GM19395 (cell line): ENCODE results near the gene SCAF4.
"Not testable (repeated sequence)": the region's sequence is repeated elsewhere in the genome, so short reads cannot be mapped to it uniquely, and the experiment has no call there.

Experiments used
- ATAC-seq: cut with Tn5 transposase; IDR thresholded peaks from one replicate; pipeline ENCODE4 v1.9.1; 2021; ENCODE audit warnings: mild to moderate bottlenecking, moderate library complexity; ENCODE audit not compliant: unreplicated experiment

Gene SCAF4

GRCh38 chr21:31673321-31673912 lies 58.5 kb downstream of the SCAF4 start:
- ATAC-seq: no peak

GRCh38 chr21:31671931-31672330 lies 60.0 kb downstream of the SCAF4 start:
- ATAC-seq: no peak

GRCh38 chr21:31671146-31671716 lies 60.7 kb downstream of the SCAF4 start:
- no peak for ATAC-seq

GRCh38 chr21:31670070-31670469 lies 61.8 kb downstream of the SCAF4 start:
- ATAC-seq: no peak

- ATAC-seq: no peak
Observed at GRCh38 chr21:31668651-31669491, 63.0 kb downstream of the SCAF4 start.

GRCh38 chr21:31667639-31668038 lies 64.3 kb downstream of the SCAF4 start:
- no peak for ATAC-seq

GRCh38 chr21:31667132-31667531 lies 64.8 kb downstream of the SCAF4 start:
- no peak for ATAC-seq

- ATAC-seq: no peak
Observed at GRCh38 chr21:31666445-31667010, 65.4 kb downstream of the SCAF4 start.

- ATAC-seq: not testable (repeated sequence)
Observed at GRCh38 chr21:31665869-31666268, 66.0 kb downstream of the SCAF4 start.

GRCh38 chr21:31665397-31665796 lies 66.5 kb downstream of the SCAF4 start:
- ATAC-seq: no peak

GRCh38 chr21:31663584-31664249 lies 68.2 kb downstream of the SCAF4 start:
- ATAC-seq: no peak

- no peak for ATAC-seq
Observed at GRCh38 chr21:31660591-31660990, 71.3 kb downstream of the SCAF4 start.

GRCh38 chr21:31660259-31660565 lies 71.7 kb downstream of the SCAF4 start:
- peak; percentile 48 for ATAC-seq

- peak; percentile 95 for ATAC-seq
Observed at GRCh38 chr21:31659536-31660258, 72.2 kb downstream of the SCAF4 start, which contains the start of gene SOD1. SOD1 (plus strand) TSS chr21:31659693; CDS start chr21:31659770, 77 bp downstream.

GRCh38 chr21:31659286-31659535 lies 72.7 kb downstream of the SCAF4 start:
- peak; percentile 35 for ATAC-seq

GRCh38 chr21:31658053-31658452 lies 73.9 kb downstream of the SCAF4 start:
- ATAC-seq: no peak

- no peak for ATAC-seq
Observed at GRCh38 chr21:31656199-31657095, 75.5 kb downstream of the SCAF4 start.

GRCh38 chr21:31654821-31655580 lies 76.9 kb downstream of the SCAF4 start:
- ATAC-seq: not testable (repeated sequence)

- no peak for ATAC-seq
Observed at GRCh38 chr21:31654340-31654739, 77.6 kb downstream of the SCAF4 start.
